HCT116 (cell line): ENCODE data around the gene MYO3B.

Source experiments
- EZH2phosphoT487 ChIP-seq: fragments of 200-600 bp; IDR thresholded peaks from 2 replicates; pipeline ENCODE4 v1.6.1; 2018; ENCODE audit warnings: antibody characterized with exemption, borderline replicate concordance
- YY1 ChIP-seq: IDR thresholded peaks from 2 replicates; pipeline ENCODE4 v1.6.1; 2011; ENCODE audit warnings: low read length, low read depth, moderate library complexity, mild to moderate bottlenecking; ENCODE audit not compliant: insufficient replicate concordance; ENCODE audit errors: extremely low read depth
- TF ChIP-seq, protein P1 (sequence below), 3 experiments: fragments of 200-600 bp in 1 of 3; sonication (generic) in 1 of 3; IDR thresholded peaks in 2 of 3; conservative IDR thresholded peaks in 1 of 3; 2 replicates each; pipeline ENCODE4 v1.5.1; 2012 to 2017; ENCODE audit warnings: low read depth in 2 of 3, low read length in 2 of 3, antibody characterized with exemption in 1 of 3, borderline replicate concordance in 1 of 3, control low read depth in 1 of 3, mild to moderate bottlenecking in 1 of 3, mixed read lengths in 1 of 3, mixed run types in 1 of 3, moderate library complexity in 1 of 3; ENCODE audit not compliant: insufficient read depth in 1 of 3

DNA sequence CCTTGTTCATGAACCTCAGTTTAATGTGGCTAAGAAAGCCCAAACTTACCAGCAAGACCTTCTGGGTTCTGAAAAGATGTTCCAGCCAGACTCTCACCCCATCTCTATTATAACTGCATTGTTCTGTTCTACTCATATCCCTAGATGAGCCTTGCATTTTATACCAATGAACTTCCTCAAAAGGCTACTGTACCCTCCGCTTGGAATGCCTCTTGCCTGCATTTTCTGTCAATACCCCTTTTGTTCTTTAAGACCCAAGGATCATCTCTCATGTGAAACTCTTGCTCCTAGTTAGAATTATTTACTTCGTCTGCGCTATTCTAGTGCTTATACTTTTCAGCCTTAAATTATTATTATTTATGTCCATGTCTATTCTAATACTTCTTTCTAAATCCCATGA lies 181.5 kb downstream of the MYO3B start:
- TF ChIP-seq, protein P1, sequence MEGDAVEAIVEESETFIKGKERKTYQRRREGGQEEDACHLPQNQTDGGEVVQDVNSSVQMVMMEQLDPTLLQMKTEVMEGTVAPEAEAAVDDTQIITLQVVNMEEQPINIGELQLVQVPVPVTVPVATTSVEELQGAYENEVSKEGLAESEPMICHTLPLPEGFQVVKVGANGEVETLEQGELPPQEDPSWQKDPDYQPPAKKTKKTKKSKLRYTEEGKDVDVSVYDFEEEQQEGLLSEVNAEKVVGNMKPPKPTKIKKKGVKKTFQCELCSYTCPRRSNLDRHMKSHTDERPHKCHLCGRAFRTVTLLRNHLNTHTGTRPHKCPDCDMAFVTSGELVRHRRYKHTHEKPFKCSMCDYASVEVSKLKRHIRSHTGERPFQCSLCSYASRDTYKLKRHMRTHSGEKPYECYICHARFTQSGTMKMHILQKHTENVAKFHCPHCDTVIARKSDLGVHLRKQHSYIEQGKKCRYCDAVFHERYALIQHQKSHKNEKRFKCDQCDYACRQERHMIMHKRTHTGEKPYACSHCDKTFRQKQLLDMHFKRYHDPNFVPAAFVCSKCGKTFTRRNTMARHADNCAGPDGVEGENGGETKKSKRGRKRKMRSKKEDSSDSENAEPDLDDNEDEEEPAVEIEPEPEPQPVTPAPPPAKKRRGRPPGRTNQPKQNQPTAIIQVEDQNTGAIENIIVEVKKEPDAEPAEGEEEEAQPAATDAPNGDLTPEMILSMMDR (IDR thresholded peaks at IDR 0.05 in 2 of 3, conservative IDR thresholded peaks at IDR 0.05 in 1 of 3; ENCODE audit: borderline replicate concordance in 1 of 3, insufficient read depth in 1 of 3, low read depth in 2 of 3, low read length in 2 of 3), result no peak
- TF ChIP-seq EZH2phosphoT487 (no peak), YY1 (no peak)
